Amniotic stem cell (primary cell): ENCODE results near the gene B3GNT4.
"Not testable (repeated sequence)": the region's sequence is repeated elsewhere in the genome, so short reads cannot be mapped to it uniquely, and the experiment has no call there.

ENCODE experiments used
- DNase-seq: peaks from one replicate; lab custom pipeline; 2025; lab: John Stamatoyannopoulos, UW

Gene B3GNT4

GRCh38 chr12:122203301-122204166, at the start of gene B3GNT4:
TSS of gene B3GNT4 (plus strand) at chr12:122203709. CDS start at chr12:122204619, 910 bp downstream.
- DNase-seq: no peak

- DNase-seq: no peak
These were observed 47.8 kb upstream of the B3GNT4 start for GRCh38 chr12:122155705-122156104.

GRCh38 chr12:122158700-122159285, 44.7 kb upstream of the B3GNT4 start:
- DNase-seq: no peak

GRCh38 chr12:122159882-122160281, 43.6 kb upstream of the B3GNT4 start:
- no peak for DNase-seq

- DNase-seq: no peak
These were observed 42.7 kb upstream of the B3GNT4 start for GRCh38 chr12:122160761-122161160.

GRCh38 chr12:122161682-122162081, 41.8 kb upstream of the B3GNT4 start:
- DNase-seq: no peak

GRCh38 chr12:122162976-122163375, 40.5 kb upstream of the B3GNT4 start:
- DNase-seq: no peak

GRCh38 chr12:122166422-122167349, 36.8 kb upstream of the B3GNT4 start:
- DNase-seq: no peak

GRCh38 chr12:122167356-122167925, 36.1 kb upstream of the B3GNT4 start:
- DNase-seq: no peak

- DNase-seq: no peak
These were observed 35.0 kb upstream of the B3GNT4 start for GRCh38 chr12:122168492-122168891.

GRCh38 chr12:122171399-122171798, 32.1 kb upstream of the B3GNT4 start:
- DNase-seq: no peak

- DNase-seq: no peak
These were observed 31.1 kb upstream of the B3GNT4 start for GRCh38 chr12:122172262-122172939.

GRCh38 chr12:122174155-122174845, 29.2 kb upstream of the B3GNT4 start, which contains the start of gene IL31:
TSS of gene IL31 (minus strand) at chr12:122174221. CDS start at chr12:122174172, 49 bp downstream.
- no peak for DNase-seq

GRCh38 chr12:122176473-122176872, 27.0 kb upstream of the B3GNT4 start:
- not testable (repeated sequence) for DNase-seq

GRCh38 chr12:122182887-122183587, 20.5 kb upstream of the B3GNT4 start, which contains the start of gene LRRC43:
TSS of gene LRRC43 (plus strand) at chr12:122183123. CDS start at chr12:122183145, 22 bp downstream.
- DNase-seq: no peak

- no peak for DNase-seq
These were observed 19.9 kb upstream of the B3GNT4 start for GRCh38 chr12:122183588-122183940.

GRCh38 chr12:122184517-122184916, 19.0 kb upstream of the B3GNT4 start:
- no peak for DNase-seq

GRCh38 chr12:122185079-122185478, 18.4 kb upstream of the B3GNT4 start:
- no peak for DNase-seq

- no peak for DNase-seq
These were observed 17.9 kb upstream of the B3GNT4 start for GRCh38 chr12:122185494-122186082.

GRCh38 chr12:122187466-122187865, 16.0 kb upstream of the B3GNT4 start:
- DNase-seq: no peak
